AG04450 (cell line): ENCODE data around the gene NHEJ1. TPM values are rescaled to one million over a fixed set of nuclear protein-coding genes. Genes with fewer than 3 reads are reported as not detected.

Experiments
- CTCF ChIA-PET: fragments of 300-600, 350-600 bp; formaldehyde crosslinking; extraction: SDS; loops from one replicate; lab custom pipeline; 2022; ENCODE audit warnings: antibody characterized with exemption, inconsistent platforms; lab: Charles Lee
- POLR2A ChIA-PET: fragments of 350-600 bp; formaldehyde crosslinking; extraction: SDS; loops from one replicate; lab custom pipeline; 2021; ENCODE audit warnings: antibody characterized with exemption, inconsistent platforms; lab: Yijun Ruan, JAX
- DNase-seq: peaks from one replicate; pipeline ENCODE4 v3.0.0-alpha.2; 2011; ENCODE audit warnings: low read depth, low spot score
- H3K27ac ChIP-seq: one replicate; pipeline ENCODE4 v1.5.1; 2012; ENCODE audit warnings: low read depth, low read length, control low read depth
- H3K27me3 ChIP-seq: one replicate; pipeline ENCODE4 v1.6.0; 2012; ENCODE audit warnings: low read length; ENCODE audit not compliant: control insufficient read depth, insufficient read depth
- H3K4me3 ChIP-seq: 2 replicates; pipeline ENCODE4 v1.5.1; 2011; ENCODE audit warnings: mild to moderate bottlenecking, low read depth, low read length, control low read depth
- H3K9me3 ChIP-seq: 2 replicates; pipeline ENCODE4 v1.5.1; 2012; ENCODE audit warnings: low read length; ENCODE audit not compliant: control insufficient read depth, insufficient read depth
- CTCF ChIP-seq: IDR thresholded peaks from 2 replicates; pipeline ENCODE4 v1.5.1; 2011; ENCODE audit warnings: low read depth, low read length, control low read depth, inconsistent platforms
- polyA plus RNA-seq: library from polyadenylated mRNA; depleted of rRNA; stranded (reverse); fragments of >200 nt; gene quantifications from 2 replicates; pipeline ENCODE4 v1.2.3, GENCODE V29; 2011

Gene NHEJ1
- polyA plus RNA-seq, 1 experiment: 21.9 TPM

- no peak for TF ChIP-seq CTCF
- Histone ChIP-seq H3K9me3 (no peaks in the 10 kb centered on the region; the same call in 1 of the 2 replicates), H3K27me3 (no peaks in the 10 kb centered on the region), H3K27ac (no peak overlapping the region), H3K4me3 (no peak overlapping the region)
- ChIA-PET CTCF (interaction anchor here (1.1 to 4.3 kb wide), 5 partner anchors 14 to 58 kb away, joined by 3 to 17 read pairs (median 5); no protein-coding TSS in a partner anchor), POLR2A (no interaction called here)
- no peak for DNase-seq
These were observed 72.8 kb downstream of the NHEJ1 start for GRCh38 chr2:219087848-219088247.

DNA sequence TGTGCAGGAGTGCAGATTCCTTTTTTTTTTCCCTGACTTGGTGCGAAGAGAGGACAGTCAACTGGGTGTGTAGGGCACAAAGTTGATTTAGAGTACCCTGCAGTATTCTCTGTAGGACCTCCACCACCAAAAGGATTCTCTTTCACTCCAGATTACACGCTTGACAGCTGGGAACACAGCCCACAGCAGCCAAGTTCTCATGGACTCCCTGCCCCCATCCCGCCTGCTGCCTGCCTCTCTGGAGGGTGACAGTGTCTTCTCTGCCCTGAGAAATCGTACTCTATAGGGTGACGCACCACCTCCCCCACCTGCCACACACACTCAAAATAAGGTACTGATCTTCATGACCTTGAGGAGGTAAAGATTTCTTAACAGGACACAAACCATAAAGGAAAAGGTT, 73.3 kb downstream of the NHEJ1 start:
- TF ChIP-seq CTCF: no peak
- POLR2A ChIA-PET: no interaction called here
- H3K27ac ChIP-seq: no peak overlapping the region
- H3K9me3 ChIP-seq: no peaks in the 10 kb centered on the region; the same call in 1 of the 2 replicates
- CTCF ChIA-PET: interaction anchor here (1.5 to 4.3 kb wide), 3 partner anchors 14 to 57 kb away, joined by 5 to 17 read pairs (median 14); no protein-coding TSS in a partner anchor
- no peaks in the 10 kb centered on the region for H3K27me3 ChIP-seq
- DNase-seq: no peak
- no peak overlapping the region for H3K4me3 ChIP-seq

- CTCF ChIA-PET: interaction anchor here (1.2 to 4.3 kb wide), 2 partner anchors 18 to 56 kb away, joined by 4 to 17 read pairs; no protein-coding TSS in a partner anchor
These were observed 74.4 kb downstream of the NHEJ1 start for GRCh38 chr2:219086196-219086595.

GRCh38 chr2:219084791-219085190, 75.8 kb downstream of the NHEJ1 start:
- H3K27me3 ChIP-seq: no peaks in the 10 kb centered on the region
- H3K9me3 ChIP-seq: no peaks in the 10 kb centered on the region; the same call in 1 of the 2 replicates
- ChIA-PET POLR2A (no interaction called here), CTCF (interaction anchor here (1.0 to 1.9 kb wide), 4 partner anchors 11 to 35 kb away, joined by 3 to 16 read pairs (median 6); no protein-coding TSS in a partner anchor)
- H3K27ac ChIP-seq: no peak overlapping the region
- DNase-seq: no peak
- TF ChIP-seq CTCF: no peak
- no peak overlapping the region for H3K4me3 ChIP-seq

More at GRCh38 chr2:219086196-219086595, 74.4 kb downstream of the NHEJ1 start:
- Histone ChIP-seq H3K27ac (no peak overlapping the region), H3K4me3 (no peak overlapping the region), H3K27me3 (no peaks in the 10 kb centered on the region), H3K9me3 (no peaks in the 10 kb centered on the region; the same call in 1 of the 2 replicates)
- no peak for DNase-seq
- TF ChIP-seq CTCF: no peak
- POLR2A ChIA-PET: no interaction called here

DNA sequence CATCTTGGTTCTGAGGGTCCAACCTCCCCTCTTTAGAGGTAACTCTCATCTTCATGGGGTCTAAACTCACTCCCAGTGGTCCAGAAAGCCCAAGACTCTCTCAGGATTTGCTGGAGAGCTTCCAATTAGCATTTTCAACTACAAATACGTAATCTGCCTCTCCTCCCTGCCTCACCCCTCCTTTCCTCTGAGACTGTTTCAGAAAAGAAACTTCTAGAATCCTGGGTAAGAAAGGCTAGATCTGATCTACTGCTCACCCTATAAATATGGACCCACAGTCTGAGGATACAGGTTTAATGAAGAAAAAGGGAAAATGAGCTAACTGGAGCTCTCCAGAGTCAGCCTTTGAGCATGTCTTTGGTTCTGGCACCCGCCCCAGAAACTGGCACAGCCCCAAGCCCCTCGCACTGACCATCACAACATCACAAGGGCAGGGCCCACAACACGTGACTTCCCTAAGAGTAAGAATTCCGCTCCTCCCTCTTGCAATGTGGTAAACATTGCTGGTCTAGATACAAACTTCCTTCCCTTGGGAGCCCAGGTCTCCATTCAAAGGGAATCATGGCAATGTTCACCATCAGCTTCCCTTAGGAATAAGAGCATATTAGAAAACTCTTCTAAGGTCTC, 78.2 kb downstream of the NHEJ1 start:
- no peaks in the 10 kb centered on the region for H3K9me3 ChIP-seq
- DNase-seq: no peak
- H3K4me3 ChIP-seq: no peak overlapping the region
- POLR2A ChIA-PET: no interaction called here
- H3K27ac ChIP-seq: no peak overlapping the region
- H3K27me3 ChIP-seq: no peaks in the 10 kb centered on the region
- no peak for TF ChIP-seq CTCF
- CTCF ChIA-PET: interaction anchor here (0.6 to 1.9 kb wide), 7 partner anchors 9 to 77 kb away, joined by 3 to 5 read pairs (median 3); no protein-coding TSS in a partner anchor
